ENCODE measurements around the gene LHX1.

DNA sequence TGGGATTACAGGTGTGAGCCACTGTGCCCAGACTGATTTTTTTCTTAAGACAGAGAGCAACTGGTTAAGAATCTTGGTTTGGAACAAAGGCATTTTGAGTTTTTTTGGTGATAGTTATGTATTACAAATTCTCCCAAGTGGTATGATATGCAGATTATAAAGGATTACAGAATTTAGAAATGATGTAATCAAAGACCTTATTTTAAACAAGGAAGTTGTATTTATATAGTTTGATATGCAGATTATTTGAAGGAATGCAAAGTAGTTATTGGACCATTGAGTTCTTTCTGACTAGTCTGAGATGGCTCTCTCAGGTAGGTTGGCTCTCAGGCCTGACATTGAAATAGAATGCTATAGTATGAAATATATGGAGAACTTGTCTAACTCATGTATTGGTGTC is 46.3 kb downstream of the LHX1 start:
- TF ChIP-seq, protein P1, sequence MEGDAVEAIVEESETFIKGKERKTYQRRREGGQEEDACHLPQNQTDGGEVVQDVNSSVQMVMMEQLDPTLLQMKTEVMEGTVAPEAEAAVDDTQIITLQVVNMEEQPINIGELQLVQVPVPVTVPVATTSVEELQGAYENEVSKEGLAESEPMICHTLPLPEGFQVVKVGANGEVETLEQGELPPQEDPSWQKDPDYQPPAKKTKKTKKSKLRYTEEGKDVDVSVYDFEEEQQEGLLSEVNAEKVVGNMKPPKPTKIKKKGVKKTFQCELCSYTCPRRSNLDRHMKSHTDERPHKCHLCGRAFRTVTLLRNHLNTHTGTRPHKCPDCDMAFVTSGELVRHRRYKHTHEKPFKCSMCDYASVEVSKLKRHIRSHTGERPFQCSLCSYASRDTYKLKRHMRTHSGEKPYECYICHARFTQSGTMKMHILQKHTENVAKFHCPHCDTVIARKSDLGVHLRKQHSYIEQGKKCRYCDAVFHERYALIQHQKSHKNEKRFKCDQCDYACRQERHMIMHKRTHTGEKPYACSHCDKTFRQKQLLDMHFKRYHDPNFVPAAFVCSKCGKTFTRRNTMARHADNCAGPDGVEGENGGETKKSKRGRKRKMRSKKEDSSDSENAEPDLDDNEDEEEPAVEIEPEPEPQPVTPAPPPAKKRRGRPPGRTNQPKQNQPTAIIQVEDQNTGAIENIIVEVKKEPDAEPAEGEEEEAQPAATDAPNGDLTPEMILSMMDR (conservative IDR thresholded peaks at IDR 0.05 in 1 of 2, IDR thresholded peaks at IDR 0.05 in 1 of 2; ENCODE audit: extremely low read depth in 1 of 2, insufficient read depth in 1 of 2, low read depth in 1 of 2, low read length in 2 of 2), result no peak
- no peak for TF ChIP-seq EZH2 (IDR thresholded peaks at IDR 0.05; ENCODE audit: borderline replicate concordance, low read length)
